ENCODE measurements around the gene SYCE1L.

DNA sequence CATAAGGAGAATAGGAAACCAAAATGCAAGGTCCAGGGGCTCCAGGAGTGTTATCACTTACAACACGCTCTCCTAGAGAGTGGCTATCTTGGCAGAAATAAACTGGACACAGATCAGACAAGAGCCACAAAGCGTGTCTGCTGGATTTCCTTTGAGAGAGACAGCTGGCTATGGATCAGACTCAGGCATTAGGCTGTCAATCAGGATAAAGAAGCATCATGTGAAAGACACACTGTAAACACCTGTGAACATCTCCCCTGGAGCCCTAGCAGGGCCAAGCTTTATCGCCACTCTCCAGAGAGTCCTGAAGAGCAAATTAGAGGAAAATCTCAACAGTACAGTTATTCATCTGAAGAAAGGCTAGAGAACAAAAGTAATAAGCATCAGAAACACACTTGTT lies 26.0 kb downstream of the SYCE1L start:
- TF ChIP-seq, protein P1, sequence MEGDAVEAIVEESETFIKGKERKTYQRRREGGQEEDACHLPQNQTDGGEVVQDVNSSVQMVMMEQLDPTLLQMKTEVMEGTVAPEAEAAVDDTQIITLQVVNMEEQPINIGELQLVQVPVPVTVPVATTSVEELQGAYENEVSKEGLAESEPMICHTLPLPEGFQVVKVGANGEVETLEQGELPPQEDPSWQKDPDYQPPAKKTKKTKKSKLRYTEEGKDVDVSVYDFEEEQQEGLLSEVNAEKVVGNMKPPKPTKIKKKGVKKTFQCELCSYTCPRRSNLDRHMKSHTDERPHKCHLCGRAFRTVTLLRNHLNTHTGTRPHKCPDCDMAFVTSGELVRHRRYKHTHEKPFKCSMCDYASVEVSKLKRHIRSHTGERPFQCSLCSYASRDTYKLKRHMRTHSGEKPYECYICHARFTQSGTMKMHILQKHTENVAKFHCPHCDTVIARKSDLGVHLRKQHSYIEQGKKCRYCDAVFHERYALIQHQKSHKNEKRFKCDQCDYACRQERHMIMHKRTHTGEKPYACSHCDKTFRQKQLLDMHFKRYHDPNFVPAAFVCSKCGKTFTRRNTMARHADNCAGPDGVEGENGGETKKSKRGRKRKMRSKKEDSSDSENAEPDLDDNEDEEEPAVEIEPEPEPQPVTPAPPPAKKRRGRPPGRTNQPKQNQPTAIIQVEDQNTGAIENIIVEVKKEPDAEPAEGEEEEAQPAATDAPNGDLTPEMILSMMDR (IDR thresholded peaks at IDR 0.05): no peak
- no peak for TF ChIP-seq POLR2AphosphoS5 (IDR thresholded peaks at IDR 0.05)
- no peak for TF ChIP-seq POLR2A (IDR thresholded peaks at IDR 0.05)

All from prostate gland (tissue), 2 donors.